GM12864 (cell line): ENCODE measurements around the gene IFITM2.
"Not testable (repeated sequence)": the region's sequence is repeated elsewhere in the genome, so short reads cannot be mapped to it uniquely, and the experiment has no call there.

Source experiments
- DNase-seq: peaks from one replicate; pipeline ENCODE4 v3.0.0-alpha.2; 2011; ENCODE audit warnings: low read depth
- H3K4me3 ChIP-seq: 2 replicates; pipeline ENCODE4 v1.5.1; 2011; ENCODE audit warnings: mild to moderate bottlenecking, low read depth, low read length, control low read depth
- CTCF ChIP-seq: IDR thresholded peaks from 2 replicates; pipeline ENCODE4 v1.5.1; 2011; ENCODE audit warnings: low read depth, mild to moderate bottlenecking, moderate library complexity, low read length, control low read depth, inconsistent platforms; ENCODE audit errors: missing control alignments

The IFITM2 gene

GRCh38 chr11:304061-304506, 3.5 kb upstream of the IFITM2 start:
- TF ChIP-seq CTCF = no peak
- no peak for DNase-seq
- no peak overlapping the region for H3K4me3 ChIP-seq

GRCh38 chr11:304915-305843, 2.4 kb upstream of the IFITM2 start:
- no peak overlapping the region for H3K4me3 ChIP-seq
- no peak for DNase-seq
- peak; percentile 67 for TF ChIP-seq CTCF

- DNase-seq = no peak
- no peak for TF ChIP-seq CTCF
- H3K4me3 ChIP-seq = no peak overlapping the region
These were observed 1.8 kb upstream of the IFITM2 start for GRCh38 chr11:305844-306211.

- no peak overlapping the region for H3K4me3 ChIP-seq
- TF ChIP-seq CTCF = no peak
- DNase-seq = no peak
These were observed 808 bp upstream of the IFITM2 start for GRCh38 chr11:306645-307371.

GRCh38 chr11:308740-309665, 1.4 kb downstream of the IFITM2 start:
- DNase-seq = not testable (repeated sequence)
- peak overlapping the region; percentile 44 for H3K4me3 ChIP-seq

GRCh38 chr11:309979-310572, 2.5 kb downstream of the IFITM2 start:
- DNase-seq = not testable (repeated sequence)
- H3K4me3 ChIP-seq = peak overlapping the region; percentile 44; the same call in 1 of the 2 replicates

GRCh38 chr11:311013-311748, 3.6 kb downstream of the IFITM2 start:
- H3K4me3 ChIP-seq = peak overlapping the region; percentile 41
- DNase-seq = not testable (repeated sequence)
